GM21367 (cell line): Measurements from ENCODE around the gene KLRK1.
"Not testable (repeated sequence)": the region's sequence is repeated elsewhere in the genome, so short reads cannot be mapped to it uniquely, and the experiment has no call there.

Experiments
- ATAC-seq: cut with Tn5 transposase; IDR thresholded peaks from one replicate; pipeline ENCODE4 v1.9.1; 2021; ENCODE audit not compliant: unreplicated experiment

The KLRK1 gene

DNA sequence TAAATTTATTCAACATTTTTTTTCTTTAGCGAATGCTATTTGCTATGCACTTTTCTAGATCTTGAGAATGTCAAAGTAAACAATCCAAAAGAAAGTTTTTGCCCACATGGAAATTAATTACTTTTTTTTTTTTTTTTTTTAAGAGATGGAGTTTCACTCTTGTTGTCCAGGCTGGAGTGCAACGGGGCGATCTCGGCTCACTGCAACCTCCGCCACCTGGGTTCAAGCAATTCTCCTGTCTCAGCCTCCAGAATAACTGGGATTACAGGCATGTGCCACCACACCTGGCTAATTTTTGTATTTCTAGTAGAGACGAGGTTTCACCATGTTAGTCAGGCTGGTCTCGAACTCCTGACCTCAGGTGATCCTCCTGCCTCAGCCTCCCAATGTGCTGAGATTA is 1.1 kb upstream of the KLRK1 start:
- ATAC-seq = not testable (repeated sequence)

DNA sequence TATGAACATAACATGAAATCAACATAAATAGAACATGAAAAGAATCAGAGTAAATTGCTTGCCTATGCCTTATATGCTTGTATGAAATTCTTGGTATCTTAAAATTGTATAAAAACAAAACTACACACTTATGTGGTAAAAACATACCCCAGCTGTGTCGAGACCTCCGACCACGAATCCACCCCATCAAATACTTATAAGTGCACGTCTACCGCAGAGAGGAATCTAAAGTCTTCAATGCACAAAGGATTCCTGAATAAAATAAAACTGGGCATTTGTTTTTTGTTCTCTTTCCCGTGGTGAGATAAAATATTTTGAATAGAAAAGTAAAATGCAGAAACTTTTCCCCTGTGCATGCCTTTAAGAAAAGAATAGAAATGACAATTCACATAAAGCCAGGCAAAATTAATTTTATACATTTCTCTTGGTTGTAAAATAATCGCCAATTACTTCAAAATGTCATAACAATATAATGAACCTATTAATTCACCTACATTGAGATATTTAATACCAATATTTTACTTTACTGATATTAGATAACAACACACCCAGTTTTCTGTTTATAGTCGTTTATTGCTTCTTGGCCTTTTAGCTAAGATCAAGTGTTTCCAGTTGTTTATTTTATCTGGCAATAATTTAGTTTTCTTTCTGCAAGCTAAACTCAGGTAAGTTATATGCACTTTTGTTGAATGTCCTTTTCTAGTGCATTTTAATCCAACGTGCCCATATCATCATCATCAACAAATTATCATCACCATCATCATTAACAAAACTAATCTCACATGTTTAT is 1.0 kb downstream of the KLRK1 start:
- no peak for ATAC-seq

GRCh38 chr12:10387498-10387897 is 2.3 kb downstream of the KLRK1 start:
- ATAC-seq = not testable (repeated sequence)

DNA sequence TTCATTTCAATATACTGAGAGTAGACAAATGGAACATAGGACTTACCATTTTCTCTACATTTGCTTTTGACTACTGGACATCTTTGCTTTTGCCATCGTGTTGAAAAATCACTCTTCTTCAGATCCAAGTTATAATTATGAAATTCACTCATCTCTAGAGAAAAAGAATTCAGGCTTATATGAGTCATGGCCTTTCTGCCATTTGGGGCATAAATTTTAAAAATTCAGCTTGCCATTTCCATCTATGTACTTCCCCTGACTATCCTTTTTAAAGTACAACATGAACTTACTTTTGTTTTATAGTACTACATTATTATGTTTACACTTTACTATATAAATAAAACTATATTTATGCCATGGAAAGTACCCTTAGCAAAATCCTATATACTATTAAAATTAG is 3.0 kb downstream of the KLRK1 start:
- ATAC-seq = no peak

GRCh38 chr12:10385166-10385613 is 4.7 kb downstream of the KLRK1 start:
- ATAC-seq = no peak

DNA sequence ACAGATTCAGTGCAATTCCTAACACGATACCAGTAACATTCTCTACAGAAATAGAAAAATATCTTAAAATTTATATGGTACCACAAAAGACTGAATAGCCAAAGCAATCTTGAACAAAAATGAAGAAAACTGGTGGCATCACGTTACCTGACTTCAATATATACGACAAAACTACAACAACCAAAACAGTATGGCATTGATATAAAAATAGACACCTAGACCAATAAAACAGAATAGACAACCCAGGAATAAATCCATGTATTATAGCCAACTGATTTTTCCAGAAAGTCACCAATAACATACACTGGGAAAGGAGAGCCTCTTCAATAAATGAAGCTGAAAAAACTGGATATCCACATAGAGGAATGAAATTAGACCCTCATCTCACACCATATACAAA is 5.7 kb downstream of the KLRK1 start:
- no peak for ATAC-seq

- ATAC-seq = no peak
Observed at GRCh38 chr12:10381928-10382628, 7.8 kb downstream of the KLRK1 start.

DNA sequence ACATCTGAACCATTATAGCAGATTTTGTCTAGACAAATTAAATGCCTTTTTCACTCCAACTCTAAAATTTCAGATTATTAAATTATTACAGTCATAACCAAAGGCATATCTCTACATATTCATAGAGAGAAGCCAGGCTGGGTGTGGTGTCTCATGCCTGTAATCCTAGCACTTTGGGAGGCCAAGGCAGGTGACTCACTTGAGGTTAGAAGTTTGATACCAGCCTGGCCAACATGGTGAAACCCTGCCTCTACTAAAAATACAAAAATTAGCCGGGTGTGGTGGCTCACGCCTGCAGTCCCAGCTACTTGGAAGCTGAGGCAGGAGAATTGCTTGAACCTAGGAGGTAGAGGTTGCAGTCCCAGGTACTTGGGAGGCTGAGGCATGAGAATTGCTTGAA is 11.1 kb downstream of the KLRK1 start:
- ATAC-seq = not testable (repeated sequence)

DNA sequence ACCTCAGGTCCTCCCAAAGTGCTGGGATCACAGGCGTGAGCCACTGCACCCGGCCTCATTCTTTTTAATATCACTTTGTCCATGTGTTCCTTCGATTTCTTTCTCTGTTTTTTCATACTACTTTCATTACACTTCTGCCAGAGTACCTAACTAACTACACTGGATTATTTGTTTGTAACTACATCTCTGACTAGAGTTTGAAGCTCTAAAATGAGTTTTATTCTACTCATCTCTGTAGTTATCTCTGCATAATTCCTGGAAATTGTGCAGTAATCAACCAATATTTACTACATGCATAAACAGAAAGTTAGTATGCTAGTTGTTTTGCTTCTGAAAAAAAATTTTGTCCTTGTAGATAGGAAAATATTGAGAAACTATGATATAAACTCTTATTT is 15.2 kb downstream of the KLRK1 start:
- no peak for ATAC-seq

- no peak for ATAC-seq
Observed at GRCh38 chr12:10372559-10372958, 17.3 kb downstream of the KLRK1 start.

GRCh38 chr12:10371893-10372535 is 17.8 kb downstream of the KLRK1 start:
- not testable (repeated sequence) for ATAC-seq

DNA sequence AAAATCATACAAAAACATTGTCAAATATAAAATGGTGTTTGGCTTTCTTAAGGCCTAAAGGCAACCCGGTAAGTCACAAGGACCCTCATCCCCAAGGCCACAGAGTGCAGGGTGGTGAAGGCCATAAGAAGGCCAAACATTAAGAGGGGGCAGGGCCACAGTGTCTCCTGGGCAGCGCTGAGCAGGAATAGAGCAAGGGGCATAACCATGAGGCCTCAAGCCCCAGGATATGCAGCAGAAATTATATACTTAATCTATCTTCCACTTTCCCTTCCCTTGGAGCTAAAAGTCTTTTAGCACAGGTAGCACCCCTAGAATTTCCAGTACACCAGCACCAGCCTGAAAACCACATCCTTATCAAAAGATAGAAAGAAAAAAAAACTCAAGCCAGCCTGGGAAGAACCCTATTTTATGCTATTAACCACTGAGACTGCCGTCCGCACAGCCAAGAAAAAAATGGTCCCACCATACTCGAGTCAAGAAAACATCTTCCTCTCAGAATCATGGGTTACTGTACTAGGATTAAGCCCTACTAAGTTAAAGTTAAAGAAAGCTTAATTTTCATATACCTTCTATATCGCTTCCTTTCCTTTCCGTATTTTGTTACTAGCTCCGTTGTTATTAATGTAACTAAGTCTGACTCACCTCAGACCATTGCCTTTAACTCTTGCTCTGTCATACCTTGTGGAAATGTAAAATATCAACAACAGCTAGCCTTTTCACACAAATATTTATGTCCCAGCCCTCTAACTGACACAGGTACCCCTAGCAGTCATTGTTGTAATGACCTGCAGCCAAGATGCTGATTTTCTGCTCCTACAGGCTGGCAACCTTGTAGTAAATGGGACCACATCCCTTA is 20.1 kb downstream of the KLRK1 start:
- no peak for ATAC-seq

- ATAC-seq = no peak
Observed at GRCh38 chr12:10368206-10369171, 21.4 kb downstream of the KLRK1 start.

DNA sequence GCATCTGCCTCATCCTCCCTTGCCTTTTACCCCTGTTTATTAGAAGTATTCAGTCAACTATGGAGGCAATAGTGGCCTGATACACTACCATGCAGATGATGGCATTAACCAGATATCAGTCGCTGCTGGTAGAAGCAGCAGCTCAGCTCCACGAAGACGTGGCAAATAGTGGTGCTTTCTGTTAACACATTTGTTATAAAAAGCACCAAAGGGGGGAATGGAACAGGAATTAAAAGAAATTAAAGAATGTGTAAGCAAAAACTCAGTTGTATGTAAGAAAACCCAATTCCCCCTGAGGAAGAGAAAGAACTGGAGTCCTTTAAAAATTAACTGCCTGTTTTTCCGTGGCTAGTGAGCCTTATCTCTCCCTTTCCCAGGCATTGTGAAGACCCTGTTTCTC is 22.1 kb downstream of the KLRK1 start:
- not testable (repeated sequence) for ATAC-seq

DNA sequence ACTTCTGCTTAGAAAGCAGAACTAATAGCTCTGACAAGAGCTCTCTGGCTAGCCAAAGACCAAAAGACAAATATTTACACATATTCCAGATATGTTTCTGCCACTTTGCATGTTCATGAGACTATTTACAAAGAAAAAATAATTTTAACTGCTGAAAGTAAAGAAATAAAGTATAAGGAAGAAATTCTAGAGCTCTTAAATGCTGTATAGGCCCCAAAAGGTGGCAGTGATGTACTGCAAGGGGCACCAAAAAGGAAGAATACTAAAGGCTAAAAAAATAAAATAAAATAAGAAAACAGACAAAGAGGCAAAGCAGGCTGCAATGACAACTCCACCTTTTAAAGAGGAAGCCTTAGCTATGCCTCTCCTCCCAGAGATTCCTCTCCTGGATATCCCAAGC is 23.0 kb downstream of the KLRK1 start:
- no peak for ATAC-seq

- ATAC-seq = no peak
Observed at GRCh38 chr12:10365696-10366405, 24.0 kb downstream of the KLRK1 start.

DNA sequence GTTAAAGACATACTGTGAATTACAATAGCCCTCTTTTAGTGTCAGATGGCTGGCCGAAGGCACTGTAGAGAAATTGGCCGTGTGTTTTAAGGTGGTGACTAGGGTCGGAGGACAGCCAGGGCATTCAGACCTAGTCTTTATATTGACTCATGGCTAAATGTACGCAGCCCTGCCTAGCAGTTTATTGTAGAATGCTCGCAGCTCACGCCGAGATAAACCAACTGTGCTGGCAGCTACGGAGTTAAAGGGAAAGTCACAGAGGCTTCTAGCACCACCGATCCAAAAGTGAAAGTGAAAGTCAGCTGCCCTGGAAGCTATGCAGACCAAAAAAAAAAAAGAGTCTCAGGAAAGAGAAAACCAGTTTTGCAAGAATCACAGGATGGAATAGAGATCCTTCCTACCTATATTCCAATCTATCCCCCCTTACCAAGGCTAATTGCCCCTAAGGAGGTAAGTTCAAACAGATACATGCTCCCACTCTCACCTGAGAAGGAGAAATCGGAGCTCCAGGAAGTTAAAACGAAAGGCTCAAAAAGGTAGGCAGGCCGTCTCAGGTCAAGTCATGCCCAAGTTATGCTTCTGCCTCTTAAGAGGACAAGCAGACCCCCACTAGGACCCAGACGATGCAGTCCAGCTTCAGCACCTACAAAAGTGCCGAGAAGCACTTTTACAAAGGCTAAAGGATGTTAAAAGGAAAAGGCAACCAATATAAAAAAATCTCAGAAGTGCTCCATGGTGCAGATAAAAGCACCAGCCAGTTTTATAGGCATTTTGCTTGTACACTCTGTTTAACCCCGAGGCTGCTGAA is 24.8 kb downstream of the KLRK1 start:
- peak; percentile 37 for ATAC-seq
